Rectal smooth muscle tissue (tissue), 1 donor: ENCODE measurements around the gene CLEC7A.

Experiments used
- H3K27ac ChIP-seq: one replicate; pipeline ENCODE4 v1.7.0; 2013; ENCODE audit warnings: low read depth, low read length, inconsistent platforms
- H3K27me3 ChIP-seq: one replicate; pipeline ENCODE4 v1.7.0; 2013; ENCODE audit warnings: low read length; ENCODE audit not compliant: control insufficient read depth, insufficient read depth
- H3K36me3 ChIP-seq: one replicate; pipeline ENCODE4 v1.7.0; 2013; ENCODE audit warnings: low read length; ENCODE audit not compliant: control insufficient read depth, insufficient read depth
- H3K4me1 ChIP-seq: one replicate; pipeline ENCODE4 v1.7.0; 2013; ENCODE audit warnings: low read length; ENCODE audit not compliant: control insufficient read depth, insufficient read depth
- H3K4me3 ChIP-seq: one replicate; pipeline ENCODE4 v1.7.0; 2013; ENCODE audit warnings: low read length
- H3K9ac ChIP-seq: one replicate; pipeline ENCODE4 v1.7.0; 2013; ENCODE audit warnings: low read length

The CLEC7A gene

DNA sequence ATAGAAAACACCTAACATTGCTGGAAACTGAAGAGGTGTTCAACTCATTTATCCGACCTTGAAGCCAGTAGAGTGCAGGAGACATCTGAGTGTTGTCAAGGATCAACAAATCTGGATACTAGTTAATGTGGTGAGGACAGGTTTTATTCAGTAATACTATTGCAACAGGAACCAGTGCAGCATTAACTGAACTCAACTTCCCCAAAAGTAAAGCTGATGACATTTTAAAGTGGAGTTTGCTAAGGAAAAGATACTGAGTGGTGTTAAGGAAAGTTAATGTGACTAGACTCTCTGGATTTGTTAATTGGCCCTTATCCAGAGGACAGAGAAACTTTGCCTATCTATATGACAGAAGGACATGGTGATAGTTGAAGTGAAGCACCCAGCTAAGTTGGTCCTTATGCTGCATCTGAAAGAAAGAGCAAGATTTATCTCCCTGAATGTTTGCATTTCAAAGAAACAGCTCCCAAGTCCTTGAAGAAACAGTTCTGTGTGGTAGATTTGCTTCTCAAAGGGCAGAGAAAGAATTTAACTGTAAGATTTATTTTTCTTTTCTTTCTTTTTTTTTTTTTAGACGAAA, 1.2 kb upstream of the CLEC7A start:
- Histone ChIP-seq H3K27me3 (no peaks in the 10 kb centered on the region), H3K4me1 (no peaks in the 10 kb centered on the region), H3K27ac (no peak overlapping the region), H3K36me3 (no peaks in the 10 kb centered on the region), H3K9ac (no peak overlapping the region), H3K4me3 (no peak overlapping the region)

DNA sequence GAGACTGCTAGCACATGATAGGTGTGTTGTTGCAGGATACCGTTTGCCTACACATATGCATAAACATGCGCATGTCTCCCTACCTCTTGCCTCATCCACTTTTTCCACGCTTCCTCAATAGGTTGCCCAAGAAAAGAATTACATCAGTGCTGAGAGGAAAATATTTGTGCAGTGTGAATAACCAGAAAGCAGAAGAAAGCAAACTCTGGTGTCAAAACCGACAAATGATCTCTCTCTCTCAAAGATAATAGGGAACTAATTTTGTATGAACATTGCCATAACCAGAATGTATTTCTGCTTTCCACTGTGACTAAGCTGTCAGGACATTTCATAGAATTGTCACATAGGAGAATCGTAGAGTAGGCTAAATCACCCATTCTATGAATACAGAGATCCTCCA, 1.3 kb downstream of the CLEC7A start:
- no peak overlapping the region for H3K4me3 ChIP-seq

DNA sequence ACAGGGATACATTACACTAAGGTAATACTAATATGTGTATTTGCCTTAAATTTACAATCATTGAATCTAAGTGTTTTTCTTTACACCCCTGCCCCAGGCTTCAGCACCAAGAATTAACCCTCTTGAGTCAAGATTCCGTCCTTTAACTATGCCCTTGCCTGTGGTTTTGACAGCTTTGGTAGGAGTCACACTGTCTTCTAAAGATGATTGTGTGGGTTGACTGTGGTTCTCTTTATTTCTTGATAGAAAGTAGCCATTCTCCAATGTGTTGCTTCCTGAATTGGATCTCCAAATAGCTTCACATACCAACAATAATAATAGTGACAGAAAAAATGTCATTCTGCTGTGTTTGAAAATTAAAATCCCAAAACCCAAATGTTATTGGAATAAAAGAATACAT, 3.6 kb downstream of the CLEC7A start:
- no peak overlapping the region for H3K4me3 ChIP-seq

More for the DNA sequence above, 1.3 kb downstream of the CLEC7A start:
- Histone ChIP-seq H3K9ac (no peak overlapping the region), H3K36me3 (no peaks in the 10 kb centered on the region), H3K27me3 (no peaks in the 10 kb centered on the region), H3K27ac (no peak overlapping the region), H3K4me1 (no peaks in the 10 kb centered on the region)

DNA sequence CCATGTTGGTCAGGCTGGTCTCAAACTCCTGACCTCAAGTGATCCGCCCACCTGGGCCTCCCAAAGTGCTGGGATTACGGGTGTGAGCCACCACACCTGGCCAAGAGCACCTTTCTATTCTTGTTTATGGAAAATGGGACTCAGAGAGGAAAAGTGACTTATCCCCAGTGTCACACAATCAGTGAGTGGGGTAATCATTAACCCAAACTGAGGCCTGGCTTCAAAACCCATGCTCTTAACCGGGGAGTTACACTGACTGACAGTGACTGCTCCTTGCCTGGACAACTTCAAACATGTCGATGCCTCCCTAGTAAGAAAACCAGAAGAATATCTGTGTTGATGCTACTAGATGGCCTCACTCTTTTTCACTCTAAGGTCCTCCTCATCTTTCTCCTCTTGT, 7.3 kb downstream of the CLEC7A start:
- no peaks in the 10 kb centered on the region for H3K36me3 ChIP-seq
- no peak overlapping the region for H3K27ac ChIP-seq
- H3K4me3 ChIP-seq: no peak overlapping the region
- no peak overlapping the region for H3K9ac ChIP-seq
- no peaks in the 10 kb centered on the region for H3K27me3 ChIP-seq
- no peaks in the 10 kb centered on the region for H3K4me1 ChIP-seq

More for the DNA sequence above, 3.6 kb downstream of the CLEC7A start:
- H3K36me3 ChIP-seq: no peaks in the 10 kb centered on the region
- no peak overlapping the region for H3K27ac ChIP-seq
- no peaks in the 10 kb centered on the region for H3K27me3 ChIP-seq
- H3K4me1 ChIP-seq: no peaks in the 10 kb centered on the region
- no peak overlapping the region for H3K9ac ChIP-seq

DNA sequence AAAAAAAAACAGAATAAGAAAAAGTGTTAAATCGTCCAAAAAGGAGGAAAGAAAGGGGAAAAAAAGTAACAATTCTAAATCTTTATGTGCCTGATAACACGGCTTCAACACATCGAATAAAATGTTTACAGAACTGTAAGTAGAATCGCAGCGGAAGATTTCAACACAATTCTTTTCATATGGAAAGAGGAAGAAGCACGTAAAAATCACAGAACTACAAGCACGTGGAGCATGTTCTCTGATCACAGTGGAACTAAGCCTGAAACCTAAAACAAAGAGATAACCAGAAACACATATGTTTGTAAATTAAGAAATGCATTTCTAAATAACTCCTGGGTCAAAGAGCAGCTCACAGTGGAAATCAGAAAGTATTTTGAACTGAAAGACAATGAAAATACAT, 8.7 kb downstream of the CLEC7A start:
- Histone ChIP-seq H3K27ac (no peak overlapping the region), H3K36me3 (no peaks in the 10 kb centered on the region), H3K9ac (no peak overlapping the region), H3K27me3 (no peaks in the 10 kb centered on the region), H3K4me3 (no peak overlapping the region), H3K4me1 (no peaks in the 10 kb centered on the region)

DNA sequence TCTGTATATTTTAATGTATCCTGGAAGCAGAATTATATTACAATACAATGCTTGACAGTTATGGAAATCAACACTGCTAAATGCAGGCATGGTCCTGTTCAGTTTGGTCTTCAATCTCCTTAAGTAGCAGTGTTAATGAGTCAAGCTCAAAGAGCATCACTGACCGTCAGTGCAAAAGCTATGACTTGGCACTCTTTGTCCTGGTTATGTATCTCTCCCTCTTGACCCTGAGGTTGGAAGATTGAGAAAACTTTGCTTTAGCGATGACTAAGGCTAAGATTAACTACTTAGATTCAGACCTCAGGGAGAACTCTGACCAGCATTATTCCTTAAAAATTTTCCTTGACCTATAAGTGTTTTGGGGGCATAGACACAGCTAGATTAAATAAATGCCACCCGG, 10.9 kb downstream of the CLEC7A start:
- Histone ChIP-seq H3K4me3 (no peak overlapping the region), H3K4me1 (no peaks in the 10 kb centered on the region), H3K9ac (no peak overlapping the region), H3K27me3 (no peaks in the 10 kb centered on the region), H3K27ac (no peak overlapping the region), H3K36me3 (no peaks in the 10 kb centered on the region)

DNA sequence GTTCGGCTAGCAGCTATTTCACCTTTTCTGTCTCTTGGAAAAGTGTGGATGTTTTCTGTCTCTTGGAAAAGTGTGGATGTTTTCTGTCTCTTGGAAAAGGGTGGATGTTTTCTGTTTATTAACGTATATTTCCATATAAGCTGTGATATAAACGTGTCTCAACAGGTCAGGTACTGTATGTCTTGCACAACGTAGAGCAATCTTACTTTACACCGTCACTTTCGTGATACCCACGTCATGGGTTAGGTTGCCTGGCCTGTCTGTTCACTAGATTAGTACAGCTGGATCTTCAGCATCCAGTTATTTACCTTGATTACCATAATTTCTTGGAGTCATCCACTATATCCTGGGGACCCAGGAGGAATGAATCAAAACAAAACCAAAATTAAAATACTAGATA, 14.1 kb downstream of the CLEC7A start:
- no peak overlapping the region for H3K27ac ChIP-seq
- no peak overlapping the region for H3K4me3 ChIP-seq
- H3K36me3 ChIP-seq: no peaks in the 10 kb centered on the region
- no peak overlapping the region for H3K9ac ChIP-seq
- no peaks in the 10 kb centered on the region for H3K4me1 ChIP-seq
- no peaks in the 10 kb centered on the region for H3K27me3 ChIP-seq

DNA sequence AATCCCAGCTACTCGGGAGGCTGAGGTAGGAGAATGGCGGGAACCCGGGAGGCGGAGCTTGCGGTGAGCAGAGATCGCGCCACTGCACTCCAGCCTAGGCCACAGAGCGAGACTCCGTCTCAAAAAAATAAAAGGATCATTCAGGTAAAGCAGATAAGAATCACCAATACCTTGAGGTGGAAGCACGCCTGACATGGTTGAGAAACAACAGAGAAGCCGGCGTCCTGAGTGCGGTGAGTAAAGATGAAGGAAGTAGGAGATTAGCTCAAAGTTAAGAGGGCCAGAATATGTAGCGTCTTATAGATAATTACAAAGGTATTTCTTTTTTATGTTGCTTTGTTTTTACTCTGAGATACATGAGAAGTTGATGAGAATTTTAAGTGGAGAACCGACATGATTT, 14.7 kb downstream of the CLEC7A start:
- Histone ChIP-seq H3K4me3 (no peak overlapping the region), H3K27ac (no peak overlapping the region), H3K27me3 (no peaks in the 10 kb centered on the region)

DNA sequence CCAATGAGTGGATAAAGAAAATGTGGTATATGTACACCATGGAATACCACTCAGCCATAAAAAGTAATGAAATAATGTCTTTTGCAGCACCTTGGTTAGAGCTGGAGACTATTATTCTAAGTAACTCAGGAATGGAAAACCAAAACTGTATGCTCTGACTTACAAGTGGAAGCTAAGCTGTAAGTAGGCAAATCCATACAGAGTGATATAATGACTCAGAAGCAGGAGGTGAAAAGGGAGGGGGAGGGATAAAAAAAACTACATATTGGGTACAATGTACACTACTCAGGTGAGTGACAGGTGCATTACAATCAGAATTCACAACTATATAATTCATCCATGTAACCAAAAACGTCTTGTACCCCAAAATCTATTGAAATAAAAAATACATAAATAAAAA, 16.1 kb downstream of the CLEC7A start:
- no peaks in the 10 kb centered on the region for H3K27me3 ChIP-seq
- H3K4me3 ChIP-seq: no peak overlapping the region
- no peak overlapping the region for H3K9ac ChIP-seq
- no peaks in the 10 kb centered on the region for H3K36me3 ChIP-seq
- no peaks in the 10 kb centered on the region for H3K4me1 ChIP-seq
- H3K27ac ChIP-seq: no peak overlapping the region

More for the DNA sequence above, 14.7 kb downstream of the CLEC7A start:
- H3K36me3 ChIP-seq: no peaks in the 10 kb centered on the region
- H3K9ac ChIP-seq: no peak overlapping the region
- H3K4me1 ChIP-seq: no peaks in the 10 kb centered on the region

DNA sequence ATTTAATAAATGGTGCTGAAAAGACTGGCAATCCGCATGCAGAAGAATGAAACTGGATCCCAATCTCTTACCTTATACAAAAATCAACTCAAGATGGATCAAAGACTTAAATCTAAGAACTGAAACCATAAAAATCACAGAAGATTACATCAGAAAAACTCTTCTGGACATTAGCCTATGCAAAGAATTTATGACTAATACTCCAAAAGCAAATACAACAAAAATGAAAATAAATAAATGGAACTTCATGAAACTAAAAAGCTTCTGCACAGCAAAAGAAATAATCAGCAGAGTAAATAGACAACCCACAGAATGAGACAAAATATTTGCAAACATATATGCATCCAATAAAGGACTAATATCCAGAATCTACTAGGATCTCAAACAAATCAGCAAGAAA, 16.9 kb downstream of the CLEC7A start:
- H3K4me1 ChIP-seq: no peaks in the 10 kb centered on the region
- H3K9ac ChIP-seq: no peak overlapping the region
- H3K36me3 ChIP-seq: no peaks in the 10 kb centered on the region
- H3K27me3 ChIP-seq: no peaks in the 10 kb centered on the region
- H3K4me3 ChIP-seq: no peak overlapping the region
- no peak overlapping the region for H3K27ac ChIP-seq

DNA sequence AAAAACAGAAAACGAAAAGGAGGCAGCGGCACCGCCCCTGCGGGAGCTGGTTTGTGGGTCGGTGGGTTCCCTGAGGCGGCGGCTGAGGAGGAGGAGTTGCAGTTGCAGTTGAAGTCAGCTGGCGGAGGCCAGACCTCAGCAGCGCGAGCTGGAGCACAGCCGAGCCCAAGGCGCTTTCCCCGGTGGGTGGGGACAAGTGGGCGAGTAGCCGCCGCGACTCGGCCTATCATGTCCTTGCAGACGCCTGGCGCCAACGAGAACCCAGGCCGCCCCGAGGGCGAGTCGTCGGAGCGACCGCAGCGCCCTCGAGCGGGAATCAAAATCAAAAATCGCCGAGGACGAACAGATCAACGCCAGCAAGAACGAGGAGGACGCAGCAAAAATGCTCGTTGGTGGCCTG, 18.5 kb downstream of the CLEC7A start:
- Histone ChIP-seq H3K27me3 (no peaks in the 10 kb centered on the region), H3K36me3 (no peaks in the 10 kb centered on the region), H3K4me3 (no peak overlapping the region), H3K9ac (no peak overlapping the region), H3K4me1 (no peaks in the 10 kb centered on the region), H3K27ac (no peak overlapping the region)

DNA sequence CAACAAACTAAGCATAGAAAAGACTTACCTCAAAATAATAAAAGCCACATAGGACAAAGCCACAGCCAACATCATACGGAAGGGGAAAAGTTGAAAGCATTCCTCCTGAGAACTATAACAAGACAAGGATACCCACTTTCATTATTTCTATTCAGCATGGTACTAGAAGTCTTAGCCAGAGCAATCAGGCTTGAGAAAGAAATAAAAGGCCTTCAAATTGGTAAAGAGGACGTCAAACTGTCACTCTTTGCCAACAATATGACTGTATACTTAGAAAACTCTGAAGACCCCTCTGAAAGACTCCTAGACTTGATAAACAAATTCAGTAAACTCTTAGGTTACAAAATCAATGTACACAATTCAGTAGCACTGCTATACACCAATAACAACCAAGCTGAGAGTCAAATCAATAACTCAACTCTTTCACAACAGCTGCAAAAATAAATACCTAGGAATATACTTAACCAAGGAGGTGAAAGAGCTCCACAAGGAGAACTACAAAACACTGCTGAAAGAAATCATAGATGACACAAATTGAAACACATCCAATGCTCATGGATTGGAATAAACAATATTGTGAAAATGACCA, 19.6 kb downstream of the CLEC7A start:
- Histone ChIP-seq H3K9ac (no peak overlapping the region), H3K4me3 (no peak overlapping the region), H3K36me3 (no peaks in the 10 kb centered on the region), H3K27ac (no peak overlapping the region), H3K27me3 (no peaks in the 10 kb centered on the region), H3K4me1 (no peaks in the 10 kb centered on the region)

DNA sequence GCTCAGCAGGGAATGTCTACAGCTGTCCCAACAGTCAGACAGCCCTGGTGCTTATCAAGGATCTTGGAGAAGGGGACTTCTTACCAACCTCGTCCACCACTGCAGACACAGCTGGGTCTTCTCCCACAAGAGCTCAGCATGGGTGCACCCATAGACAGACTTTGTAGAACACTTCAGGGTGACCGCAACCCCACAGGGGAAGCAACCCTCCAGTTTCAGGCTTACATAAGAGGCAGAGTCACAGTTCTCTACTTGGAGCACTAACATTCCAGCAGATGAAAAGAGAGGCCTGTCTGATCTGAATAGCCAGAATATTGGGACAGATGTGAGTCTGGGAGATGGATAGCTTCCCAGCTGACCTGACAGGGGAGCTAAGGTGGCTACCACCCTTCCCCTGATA, 27.7 kb downstream of the CLEC7A start:
- peaks cover 6% of the 10 kb centered on the region for H3K4me1 ChIP-seq
- H3K36me3 ChIP-seq: no peaks in the 10 kb centered on the region
- H3K27ac ChIP-seq: no peak overlapping the region
- no peak overlapping the region for H3K9ac ChIP-seq
- no peak overlapping the region for H3K4me3 ChIP-seq
- H3K27me3 ChIP-seq: no peaks in the 10 kb centered on the region
